Smooth muscle cell (in vitro differentiated cells): ENCODE data around the gene PCSK1. TPM values are rescaled to one million over a fixed set of nuclear protein-coding genes. Genes with fewer than 3 reads are reported as not detected.

Experiments
- DNase-seq: peaks from one replicate; lab custom pipeline; 2025; ENCODE audit not compliant: unreplicated experiment; lab: John Stamatoyannopoulos, UW
- H2AFZ ChIP-seq: fragments of 200-600 bp; sonication (generic); 2 replicates; pipeline ENCODE4 v1.6.0; 2016; ENCODE audit warnings: antibody characterized with exemption, low read depth, mild to moderate bottlenecking
- H3F3A ChIP-seq: fragments of 200-600 bp; sonication (generic); 2 replicates; pipeline ENCODE4 v1.6.0; 2017; ENCODE audit warnings: antibody characterized with exemption, low read depth
- H3K27ac ChIP-seq: fragments of 200-600 bp; sonication (generic); 2 replicates; pipeline ENCODE4 v1.5.1; 2016; ENCODE audit warnings: low read depth, mild to moderate bottlenecking
- H3K27me3 ChIP-seq: fragments of 200-600 bp; sonication (generic); 2 replicates; pipeline ENCODE4 v1.6.1; 2016; ENCODE audit warnings: low read depth, mild to moderate bottlenecking
- H3K36me3 ChIP-seq: fragments of 200-600 bp; sonication (generic); 2 replicates; pipeline ENCODE4 v1.5.1; 2016; ENCODE audit warnings: low read depth
- H3K4me1 ChIP-seq: fragments of 200-600 bp; sonication (generic); 2 replicates; pipeline ENCODE4 v1.5.1; 2016; ENCODE audit warnings: low read depth
- H3K4me2 ChIP-seq: fragments of 200-600 bp; sonication (generic); 2 replicates; pipeline ENCODE4 v1.6.0; 2016; ENCODE audit warnings: mild to moderate bottlenecking
- H3K4me3 ChIP-seq: fragments of 200-600 bp; sonication (generic); 2 replicates; pipeline ENCODE4 v1.5.1; 2016; ENCODE audit warnings: mild to moderate bottlenecking
- H3K79me2 ChIP-seq: fragments of 200-600 bp; sonication (generic); 2 replicates; pipeline ENCODE4 v1.6.0; 2016; ENCODE audit warnings: low read depth, mild to moderate bottlenecking
- H3K9ac ChIP-seq: fragments of 200-600 bp; sonication (generic); 2 replicates; pipeline ENCODE4 v1.6.0; 2016; ENCODE audit warnings: low read depth
- H3K9me3 ChIP-seq: fragments of 200-600 bp; sonication (generic); replicated peaks from 2 replicates; pipeline ENCODE4 v1.5.1; 2016; ENCODE audit warnings: low read depth
- H4K20me1 ChIP-seq: fragments of 200-600 bp; sonication (generic); 2 replicates; pipeline ENCODE4 v1.6.0; 2016; ENCODE audit warnings: low read depth
- WGBS: methylation state at CpG from one replicate; pipeline ENCODE4 v1.1.7; 2016; ENCODE audit warnings: low lambda C conversion rate; 5-methylcytosine and 5-hydroxymethylcytosine counted together
- polyA plus RNA-seq: library from polyadenylated mRNA; unstranded; fragments of >200 nt; fragmentation: Nextera tagmentation; extraction: Ambion mirVana; gene quantifications from 2 replicates; pipeline ENCODE4 v1.2.1, GENCODE V29; 2016
- total RNA-seq: library from RNA; depleted of rRNA; stranded (reverse); fragments of >200 nt; gene quantifications from 2 replicates; pipeline ENCODE4 v1.2.3, GENCODE V29; 2014
- TF ChIP-seq, protein P1 (sequence below): fragments of 200-600 bp; sonication (generic); IDR thresholded peaks from 2 replicates; pipeline ENCODE4 v1.5.1; 2017; ENCODE audit warnings: borderline replicate concordance, mild to moderate bottlenecking, antibody characterized with exemption; ENCODE audit not compliant: insufficient read depth, poor library complexity, severe bottlenecking

The PCSK1 gene
- total and polyA plus RNA-seq, 2 experiments from 2014 or later, result 0.32 to 1.1 TPM

- H4K20me1 ChIP-seq, result no peaks in the 10 kb centered on the region
- WGBS, result 41% methylated on average over 6 of the region's 6 CpGs
- H3K9ac ChIP-seq, result no peak overlapping the region
- no peak overlapping the region for H3K27ac ChIP-seq
- no peak for DNase-seq
- H3K79me2 ChIP-seq, result no peaks in the 10 kb centered on the region
- no peaks in the 10 kb centered on the region for H3K4me1 ChIP-seq
- no peak overlapping the region for H3K4me2 ChIP-seq
- TF ChIP-seq, protein P1, sequence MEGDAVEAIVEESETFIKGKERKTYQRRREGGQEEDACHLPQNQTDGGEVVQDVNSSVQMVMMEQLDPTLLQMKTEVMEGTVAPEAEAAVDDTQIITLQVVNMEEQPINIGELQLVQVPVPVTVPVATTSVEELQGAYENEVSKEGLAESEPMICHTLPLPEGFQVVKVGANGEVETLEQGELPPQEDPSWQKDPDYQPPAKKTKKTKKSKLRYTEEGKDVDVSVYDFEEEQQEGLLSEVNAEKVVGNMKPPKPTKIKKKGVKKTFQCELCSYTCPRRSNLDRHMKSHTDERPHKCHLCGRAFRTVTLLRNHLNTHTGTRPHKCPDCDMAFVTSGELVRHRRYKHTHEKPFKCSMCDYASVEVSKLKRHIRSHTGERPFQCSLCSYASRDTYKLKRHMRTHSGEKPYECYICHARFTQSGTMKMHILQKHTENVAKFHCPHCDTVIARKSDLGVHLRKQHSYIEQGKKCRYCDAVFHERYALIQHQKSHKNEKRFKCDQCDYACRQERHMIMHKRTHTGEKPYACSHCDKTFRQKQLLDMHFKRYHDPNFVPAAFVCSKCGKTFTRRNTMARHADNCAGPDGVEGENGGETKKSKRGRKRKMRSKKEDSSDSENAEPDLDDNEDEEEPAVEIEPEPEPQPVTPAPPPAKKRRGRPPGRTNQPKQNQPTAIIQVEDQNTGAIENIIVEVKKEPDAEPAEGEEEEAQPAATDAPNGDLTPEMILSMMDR, result peak; percentile 58
- H3K4me3 ChIP-seq, result no peak overlapping the region
- H3F3A ChIP-seq, result no peaks in the 10 kb centered on the region
- H2AFZ ChIP-seq, result no peak overlapping the region
- H3K27me3 ChIP-seq, result peaks cover 16% of the 10 kb centered on the region
- H3K36me3 ChIP-seq, result no peaks in the 10 kb centered on the region
- H3K9me3 ChIP-seq, result no peaks in the 10 kb centered on the region
Measured at GRCh38 chr5:96344678-96345577, 88.1 kb downstream of the PCSK1 start.

- Histone ChIP-seq H2AFZ (no peak overlapping the region), H3K4me2 (no peak overlapping the region), H3F3A (no peaks in the 10 kb centered on the region), H3K9me3 (no peaks in the 10 kb centered on the region), H4K20me1 (no peaks in the 10 kb centered on the region), H3K4me1 (no peaks in the 10 kb centered on the region), H3K4me3 (no peak overlapping the region), H3K79me2 (no peaks in the 10 kb centered on the region), H3K27ac (no peak overlapping the region), H3K9ac (no peak overlapping the region), H3K27me3 (peaks cover 16% of the 10 kb centered on the region), H3K36me3 (no peaks in the 10 kb centered on the region)
- TF ChIP-seq, protein P1, result no peak
- no peak for DNase-seq
Measured at GRCh38 chr5:96343094-96343493, 90.0 kb downstream of the PCSK1 start.

DNA sequence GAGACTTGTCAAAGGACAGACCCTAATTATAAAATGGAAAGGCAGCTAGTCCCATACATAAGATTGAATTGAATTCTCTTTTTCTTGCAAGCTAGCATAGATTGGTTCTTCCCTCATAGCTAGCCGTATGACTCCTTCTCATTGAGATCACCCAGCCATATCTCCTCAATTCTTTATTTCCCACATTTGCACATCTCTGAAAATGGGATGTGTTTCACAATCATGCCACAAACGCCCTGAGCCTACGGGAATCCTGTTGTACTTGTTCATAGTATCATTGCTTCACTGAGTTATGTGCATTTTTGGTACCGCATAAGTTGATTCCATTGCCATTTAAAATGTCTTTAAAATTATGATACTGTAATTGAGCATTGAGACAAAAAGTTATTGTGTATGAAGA, 90.5 kb downstream of the PCSK1 start:
- H2AFZ ChIP-seq, result no peak overlapping the region
- no peaks in the 10 kb centered on the region for H3F3A ChIP-seq
- no peak overlapping the region for H3K27ac ChIP-seq
- no peak for DNase-seq
- H3K4me3 ChIP-seq, result no peak overlapping the region
- WGBS, result 92% methylated on average over 4 of the region's 4 CpGs
- H3K9me3 ChIP-seq, result no peaks in the 10 kb centered on the region
- TF ChIP-seq, protein P1, result no peak
- H3K36me3 ChIP-seq, result no peaks in the 10 kb centered on the region
- H3K79me2 ChIP-seq, result no peaks in the 10 kb centered on the region
- H3K4me1 ChIP-seq, result no peaks in the 10 kb centered on the region
- H4K20me1 ChIP-seq, result no peaks in the 10 kb centered on the region
- no peak overlapping the region for H3K9ac ChIP-seq
- H3K27me3 ChIP-seq, result peaks cover 16% of the 10 kb centered on the region
- no peak overlapping the region for H3K4me2 ChIP-seq

Other genes starting within 250 kb of the PCSK1 start
- gene CAST, start 229.1 kb upstream of the PCSK1 start, total RNA-seq, result 182 and 189 TPM in 2 replicates
- gene CAST, start 229.1 kb upstream of the PCSK1 start, polyA plus RNA-seq, result 76.2 and 124 TPM in 2 replicates